ENCODE results near the gene ZNF774. TPM values are rescaled to one million over a fixed set of nuclear protein-coding genes. Genes with fewer than 3 reads are reported as not detected.
A peak's percentile ranks its signal among the peaks of the same experiment; 100 is the strongest.

ZNF774 gene
- total and polyA plus RNA-seq, 12 donors: 2.2 to 19.6 (median 6.4) TPM

DNA sequence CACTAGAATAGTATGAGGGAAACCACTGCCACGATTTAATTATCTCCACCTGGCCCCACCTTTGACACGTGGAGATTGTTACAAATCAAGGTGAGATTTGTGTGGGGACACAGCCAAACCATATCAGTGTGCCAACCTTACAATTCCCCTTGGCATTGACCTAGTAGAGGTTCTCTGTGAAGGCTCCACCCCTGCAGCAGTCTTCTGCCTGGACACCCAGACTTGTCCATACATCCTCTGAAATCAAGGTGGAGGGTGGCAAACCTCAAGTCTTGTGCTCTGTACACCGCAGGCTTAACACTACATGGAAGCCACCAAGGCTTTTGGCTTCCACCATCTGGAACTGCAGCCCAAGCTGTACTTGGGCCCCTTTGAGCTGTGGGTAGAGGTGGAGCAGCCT is 27.2 kb downstream of the ZNF774 start:
- H3K27me3 ChIP-seq: no peaks in the 10 kb centered on the region
- no peak overlapping the region for H3K27ac ChIP-seq
- WGBS, 2 donors: 88 to 90% methylated on average over 3 of the region's 3 CpGs
- H3K4me1 ChIP-seq: peaks cover 0 to 25% (median 5%) of the 10 kb centered on the region in 9 donors
- ATAC-seq (no peak), DNase-seq (no peak)
- H3K4me3 ChIP-seq: no peak overlapping the region
- H3K9me3 ChIP-seq: peaks cover 0 to 16% (median 7%) of the 10 kb centered on the region in 11 donors
- TF ChIP-seq, protein P1, sequence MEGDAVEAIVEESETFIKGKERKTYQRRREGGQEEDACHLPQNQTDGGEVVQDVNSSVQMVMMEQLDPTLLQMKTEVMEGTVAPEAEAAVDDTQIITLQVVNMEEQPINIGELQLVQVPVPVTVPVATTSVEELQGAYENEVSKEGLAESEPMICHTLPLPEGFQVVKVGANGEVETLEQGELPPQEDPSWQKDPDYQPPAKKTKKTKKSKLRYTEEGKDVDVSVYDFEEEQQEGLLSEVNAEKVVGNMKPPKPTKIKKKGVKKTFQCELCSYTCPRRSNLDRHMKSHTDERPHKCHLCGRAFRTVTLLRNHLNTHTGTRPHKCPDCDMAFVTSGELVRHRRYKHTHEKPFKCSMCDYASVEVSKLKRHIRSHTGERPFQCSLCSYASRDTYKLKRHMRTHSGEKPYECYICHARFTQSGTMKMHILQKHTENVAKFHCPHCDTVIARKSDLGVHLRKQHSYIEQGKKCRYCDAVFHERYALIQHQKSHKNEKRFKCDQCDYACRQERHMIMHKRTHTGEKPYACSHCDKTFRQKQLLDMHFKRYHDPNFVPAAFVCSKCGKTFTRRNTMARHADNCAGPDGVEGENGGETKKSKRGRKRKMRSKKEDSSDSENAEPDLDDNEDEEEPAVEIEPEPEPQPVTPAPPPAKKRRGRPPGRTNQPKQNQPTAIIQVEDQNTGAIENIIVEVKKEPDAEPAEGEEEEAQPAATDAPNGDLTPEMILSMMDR (IDR thresholded peaks at IDR 0.05): no peak
- intact Hi-C loops (cut with DNase I): no loop called here
- no peaks in the 10 kb centered on the region for H3K36me3 ChIP-seq

DNA sequence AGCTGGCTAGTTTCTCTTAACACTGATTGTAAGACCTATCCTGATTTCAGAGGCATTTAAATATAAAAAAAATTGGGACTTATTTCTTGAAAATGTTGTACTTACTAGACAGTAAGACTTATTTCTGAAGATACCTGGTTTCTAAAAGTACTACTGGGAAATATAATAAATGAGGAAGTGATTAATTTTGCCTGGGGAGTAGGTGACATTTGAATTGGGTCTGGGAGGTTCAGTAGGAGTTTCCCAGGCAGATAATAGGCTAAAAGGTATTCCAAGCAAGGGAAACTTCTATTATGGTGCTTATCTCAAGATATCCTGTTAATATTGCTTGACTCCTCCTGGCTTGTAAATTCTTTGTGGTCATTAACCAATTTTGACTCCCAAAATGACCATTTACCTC is 29.4 kb downstream of the ZNF774 start:
- intact Hi-C loops (cut with DNase I): no loop called here
- Histone ChIP-seq H3K9me3 (peaks cover 0 to 16% (median 7%) of the 10 kb centered on the region in 11 donors), H3K27me3 (no peaks in the 10 kb centered on the region), H3K4me3 (no peak overlapping the region), H3K27ac (no peak overlapping the region), H3K36me3 (no peaks in the 10 kb centered on the region), H3K4me1 (peaks cover 0 to 17% (median 2%) of the 10 kb centered on the region in 9 donors)
- DNase-seq: no peak
- TF ChIP-seq, protein P1 (IDR thresholded peaks at IDR 0.05): no peak
- no peak for ATAC-seq

DNA sequence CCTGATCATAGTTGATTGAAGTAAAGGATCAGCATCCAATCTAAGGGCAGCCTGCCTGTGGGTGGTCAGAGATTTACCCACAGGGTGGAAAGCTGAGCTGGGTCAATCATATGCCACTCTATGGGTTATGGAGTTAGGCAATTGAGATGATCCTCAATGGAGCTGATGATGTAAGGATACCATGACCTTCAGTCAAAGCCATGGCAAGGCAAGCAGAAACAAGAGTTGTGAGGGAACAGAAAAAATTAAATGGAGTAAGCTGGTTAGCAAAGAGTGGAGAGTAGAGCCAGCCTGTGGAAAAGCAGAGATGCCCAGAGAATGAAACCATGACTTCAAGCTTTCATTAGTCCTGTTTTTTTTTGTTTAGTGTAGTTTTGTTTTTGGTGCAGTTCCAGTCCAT is 30.2 kb downstream of the ZNF774 start:
- Histone ChIP-seq H3K27me3 (no peaks in the 10 kb centered on the region), H3K9me3 (peaks cover 0 to 16% (median 7%) of the 10 kb centered on the region in 11 donors), H3K27ac (no peak overlapping the region), H3K36me3 (no peaks in the 10 kb centered on the region), H3K4me3 (no peak overlapping the region), H3K4me1 (peaks cover 0 to 11% (median under 1%) of the 10 kb centered on the region in 9 donors)
- intact Hi-C loops (cut with DNase I): no loop called here
- ATAC-seq (peak in 1 of 8 donors; percentile 22), DNase-seq (no peak)
- TF ChIP-seq, protein P1 (IDR thresholded peaks at IDR 0.05): no peak

DNA sequence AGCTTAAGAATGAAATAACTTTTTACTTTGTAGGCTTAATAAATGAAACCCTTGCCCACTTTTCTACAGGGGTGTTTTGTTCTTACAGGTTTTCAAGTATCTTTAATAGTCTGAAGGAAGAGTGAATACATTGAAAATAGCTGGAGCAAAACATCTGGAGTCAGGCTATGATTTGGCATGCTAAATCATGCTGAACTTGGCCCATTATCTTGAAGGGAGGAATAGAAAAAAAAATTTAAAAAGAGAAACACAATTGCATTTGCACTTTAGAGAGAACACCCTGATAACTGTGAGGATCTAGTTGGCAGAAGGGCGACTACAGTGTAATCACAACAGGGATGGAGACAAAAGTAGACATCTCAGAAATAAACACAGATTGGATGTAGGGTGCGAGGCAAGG is 34.1 kb downstream of the ZNF774 start:
- peaks cover 7 to 30% (median 27%) of the 10 kb centered on the region in 9 donors for H3K4me1 ChIP-seq
- peaks cover 0 to 15% (median 6%) of the 10 kb centered on the region in 9 donors for H3K36me3 ChIP-seq
- ATAC-seq (no peak), DNase-seq (no peak)
- peak overlapping the region in 3 of 10 donors; percentile 5 to 29 (median 27) for H3K27ac ChIP-seq
- no peak overlapping the region for H3K4me3 ChIP-seq
- no peaks in the 10 kb centered on the region for H3K27me3 ChIP-seq
- WGBS, 2 donors: 55 to 63% methylated on average over 2 of the region's 2 CpGs
- TF ChIP-seq, protein P1 (IDR thresholded peaks at IDR 0.05): no peak
- no peaks in the 10 kb centered on the region for H3K9me3 ChIP-seq
- intact Hi-C loops (cut with DNase I): loop anchor here in 1 of 10 donors (5.0 kb wide), 1 partner anchor 76 kb away; no protein-coding TSS in a partner anchor
